Measurements from ENCODE around the gene ADAMTS16.

Gene ADAMTS16

DNA sequence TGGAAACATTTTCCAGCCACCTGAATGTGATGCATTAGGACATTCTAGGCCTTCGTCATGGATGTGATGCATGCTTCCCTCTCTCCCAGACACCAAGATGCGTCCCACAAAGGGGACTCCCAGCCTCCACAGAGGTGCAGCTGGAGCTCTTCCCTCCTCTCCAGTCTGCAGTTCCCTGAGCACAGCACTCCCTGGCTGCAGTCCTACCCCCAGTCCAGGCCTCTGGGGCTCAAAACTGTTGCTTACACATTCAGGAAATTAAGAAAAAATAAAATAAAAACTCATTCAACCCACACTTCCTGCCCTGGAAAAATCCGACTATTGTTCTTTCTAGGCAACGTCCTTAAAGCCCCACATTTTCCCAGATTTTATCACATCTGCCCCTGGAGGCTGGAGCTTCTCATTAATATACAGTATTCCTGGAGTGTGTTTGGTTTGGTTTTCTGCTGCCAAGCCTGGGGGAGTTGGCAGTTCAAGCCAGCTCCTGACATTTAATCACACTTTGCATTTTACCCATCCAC lies 204.0 kb downstream of the ADAMTS16 start:
- no peak for DNase-seq (ENCODE audit: low read depth in 3 of 3)

DNA sequence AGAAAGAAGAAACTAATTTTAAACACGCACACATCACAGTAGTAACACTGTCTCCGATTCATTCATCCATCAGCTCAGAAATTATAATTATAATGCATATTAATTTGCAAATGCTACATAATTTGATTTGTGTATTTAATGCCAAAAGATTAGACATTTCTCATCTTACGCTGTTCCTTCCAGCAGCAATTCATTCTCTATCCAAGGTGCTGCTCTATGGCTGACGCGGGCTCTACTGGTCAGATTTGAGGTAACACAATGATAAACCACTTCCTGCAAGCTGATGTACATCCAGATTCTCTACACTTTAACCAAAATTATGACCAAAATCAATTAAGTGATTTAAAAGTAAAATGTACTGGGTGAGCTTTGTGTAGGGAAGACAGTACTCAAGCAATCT lies 204.5 kb downstream of the ADAMTS16 start:
- DNase-seq (ENCODE audit: low read depth in 3 of 3), result no peak

DNA sequence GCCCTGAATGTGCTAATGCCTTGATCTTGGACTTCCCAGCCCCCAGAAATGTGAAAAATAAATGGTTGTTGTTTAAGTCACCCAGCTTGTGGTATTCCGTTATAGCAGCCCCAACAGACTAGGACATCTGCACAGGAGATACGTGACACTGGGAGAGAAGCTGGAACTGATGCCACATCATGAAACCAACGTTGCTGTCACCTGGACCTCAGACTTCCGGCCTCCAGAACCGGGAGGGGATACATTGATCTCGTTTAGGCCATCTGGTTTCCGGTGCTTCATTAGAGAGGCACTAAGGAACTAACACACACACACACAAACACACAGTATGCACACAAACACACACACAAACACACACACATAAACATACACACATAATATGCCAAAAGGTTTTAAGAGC lies 207.3 kb downstream of the ADAMTS16 start:
- no peak for DNase-seq (ENCODE audit: low read depth in 3 of 3)

DNA sequence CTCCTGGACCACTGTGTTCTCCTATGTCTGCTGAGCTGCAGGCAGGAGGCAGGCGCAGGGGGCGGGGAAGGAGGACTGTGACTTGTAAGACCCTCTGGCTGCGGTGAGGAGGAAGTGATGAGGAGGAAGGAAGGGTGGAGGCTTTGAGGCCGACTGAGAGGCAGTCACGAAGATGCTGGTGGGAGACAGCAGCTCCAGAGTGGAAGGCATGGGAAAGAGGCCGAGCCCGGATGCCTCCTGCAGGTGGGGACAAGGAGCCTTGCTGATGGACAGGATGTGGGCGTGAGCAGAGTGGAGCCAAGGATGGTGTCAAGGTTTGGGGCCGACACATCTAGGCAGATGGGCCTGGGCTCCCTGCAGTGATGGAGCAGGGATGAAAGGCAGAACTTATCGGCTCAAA lies 208.0 kb downstream of the ADAMTS16 start:
- DNase-seq (ENCODE audit: low read depth in 3 of 3), result no peak

DNA sequence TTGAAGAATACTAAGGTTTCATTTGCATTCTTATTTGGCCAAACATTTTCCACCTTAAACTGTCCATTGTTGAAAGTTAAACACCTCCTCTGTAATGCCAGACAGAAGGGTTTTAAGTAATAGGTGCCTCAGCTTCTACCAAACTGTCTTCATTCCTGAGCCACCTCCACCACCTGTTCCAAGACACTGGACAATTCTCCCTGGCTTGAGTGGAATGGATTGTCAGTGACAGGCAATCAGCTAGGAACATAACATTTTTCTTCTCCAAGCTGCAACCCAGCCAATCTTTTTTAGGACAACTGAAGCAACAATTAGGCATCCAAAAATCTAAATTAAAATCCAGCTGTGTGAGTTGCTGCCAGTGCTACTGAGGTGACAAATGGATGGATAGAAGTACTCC lies 208.4 kb downstream of the ADAMTS16 start:
- no peak for DNase-seq (ENCODE audit: low read depth in 3 of 3)

DNA sequence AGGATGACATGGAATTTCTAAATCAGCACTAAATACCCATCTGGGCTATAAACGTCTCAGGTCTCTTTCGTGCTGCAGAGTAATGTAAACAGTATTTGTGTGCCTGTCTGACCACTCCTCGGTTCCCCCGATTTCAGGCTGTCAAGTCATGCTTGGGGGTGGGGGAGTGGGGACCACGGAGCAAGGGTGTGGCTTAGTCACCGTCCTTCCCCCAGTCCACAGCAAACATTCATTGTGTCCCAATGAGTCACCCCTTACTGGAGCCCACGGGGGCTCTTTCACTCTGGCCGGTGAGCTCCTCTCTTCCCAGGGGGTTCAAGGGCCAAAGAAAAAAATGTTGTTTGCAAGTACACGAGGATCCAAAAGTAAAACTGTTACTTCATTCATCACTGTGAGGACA lies 210.0 kb downstream of the ADAMTS16 start:
- DNase-seq (ENCODE audit: low read depth in 3 of 3), result no peak

DNA sequence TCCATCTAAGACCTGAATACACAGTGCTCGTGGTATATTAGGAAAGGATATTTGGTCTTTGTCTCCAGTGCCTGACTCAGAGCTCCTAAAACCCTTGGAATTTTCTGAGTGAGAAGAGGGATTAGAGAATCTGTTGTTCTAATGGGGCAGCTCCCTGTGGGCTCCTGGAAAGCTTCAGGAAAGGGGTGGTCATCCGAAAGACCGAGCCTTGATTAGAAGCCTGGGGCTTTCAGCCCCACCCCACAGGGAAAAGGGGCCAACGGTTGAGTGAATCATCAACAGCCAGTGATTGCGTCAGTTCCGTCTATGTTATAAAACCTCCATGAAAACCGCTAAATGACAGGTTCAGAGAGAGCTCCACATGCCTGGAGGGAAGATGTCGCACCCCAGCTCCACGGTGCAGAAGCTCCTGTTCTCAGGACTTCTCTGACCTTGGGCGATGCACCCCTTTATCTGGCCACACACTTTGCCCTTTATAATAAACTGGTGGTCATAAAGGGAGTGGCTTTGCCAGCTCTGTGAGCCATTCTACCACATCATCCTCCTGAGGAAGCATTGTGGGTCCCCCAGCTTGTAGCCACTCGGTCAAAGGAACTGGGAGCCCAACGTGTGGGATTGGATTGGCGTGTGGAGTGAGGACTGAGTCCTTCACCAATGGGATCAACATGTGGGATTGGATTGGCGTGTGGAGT lies 211.3 kb downstream of the ADAMTS16 start:
- DNase-seq (ENCODE audit: low read depth in 3 of 3), result no peak

DNA sequence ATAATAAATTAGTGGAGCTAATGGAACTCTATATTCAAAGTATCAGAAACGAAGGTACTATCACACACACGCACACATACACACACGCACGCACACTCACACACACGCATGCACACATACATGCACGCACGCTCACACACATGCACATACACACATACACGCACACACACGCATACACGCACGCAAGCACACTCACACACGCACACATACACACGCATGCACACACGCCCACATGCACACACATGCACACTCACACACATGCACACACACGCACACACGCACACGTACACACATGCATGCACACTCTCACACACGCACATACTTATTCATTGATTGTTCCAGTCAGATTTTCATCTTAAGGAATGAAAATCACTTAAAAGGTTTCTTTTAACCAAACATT lies 212.5 kb downstream of the ADAMTS16 start:
- DNase-seq (ENCODE audit: low read depth in 3 of 3), result no peak

DNA sequence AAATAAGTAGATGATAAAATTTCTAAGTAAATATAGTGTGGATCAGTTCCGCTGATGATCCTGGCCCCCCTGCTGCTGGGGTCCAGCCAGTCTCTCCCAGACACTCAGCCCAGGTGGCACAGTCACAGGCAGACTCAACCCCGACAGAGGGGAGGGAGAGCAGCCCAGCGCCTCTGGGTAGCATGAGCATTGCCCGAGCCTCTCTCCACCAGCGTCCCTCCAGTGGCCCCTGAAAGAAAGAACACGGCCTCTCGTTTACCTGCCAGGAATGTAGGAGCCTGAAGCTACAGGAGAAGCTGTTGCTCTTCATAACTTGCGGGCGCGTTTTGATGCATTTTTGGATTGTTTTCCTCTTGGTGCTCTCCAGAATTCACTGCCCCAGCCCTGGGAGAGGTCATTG lies 213.6 kb downstream of the ADAMTS16 start:
- no peak for DNase-seq (ENCODE audit: low read depth in 3 of 3)

DNA sequence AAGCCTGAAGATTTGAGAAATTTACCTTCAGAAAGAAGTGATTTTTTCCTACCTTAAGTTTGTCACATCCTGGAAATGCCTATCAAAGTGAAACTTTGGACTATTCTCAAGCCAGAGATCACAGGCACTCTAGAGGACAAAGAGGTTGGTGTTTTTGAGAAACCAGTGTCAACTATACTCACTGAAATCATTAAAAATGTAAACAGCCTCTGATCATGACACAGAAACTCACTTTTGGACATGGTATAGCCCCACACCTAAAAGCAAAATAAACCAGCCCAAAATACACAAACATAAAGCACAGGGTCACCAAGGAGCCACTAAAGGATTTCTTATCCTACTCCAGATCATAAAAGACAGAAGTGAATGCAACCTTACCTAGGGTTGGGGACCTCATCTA lies 216.6 kb downstream of the ADAMTS16 start:
- no peak for DNase-seq (ENCODE audit: low read depth in 3 of 3)

DNA sequence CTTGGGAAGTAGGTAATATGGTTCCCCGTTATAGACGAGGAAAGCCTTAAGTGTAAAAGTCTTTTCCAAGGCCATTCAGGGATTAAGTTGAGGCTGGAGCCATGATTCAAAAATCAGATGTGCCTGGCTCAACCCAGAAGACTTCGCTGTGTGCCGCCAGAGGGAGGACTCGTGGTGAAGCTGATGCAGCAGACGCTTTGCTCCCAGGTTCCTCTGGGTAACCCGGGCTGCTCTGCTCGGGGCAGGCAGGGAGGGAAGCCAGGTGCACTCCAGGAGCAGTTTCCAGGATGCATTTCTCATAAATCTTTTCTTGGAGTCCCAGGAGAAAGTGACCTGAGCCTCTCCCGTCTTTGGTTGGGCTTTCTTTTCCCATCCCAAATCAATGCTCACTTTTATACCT lies 219.5 kb downstream of the ADAMTS16 start:
- DNase-seq (ENCODE audit: low read depth in 3 of 3), result no peak

DNA sequence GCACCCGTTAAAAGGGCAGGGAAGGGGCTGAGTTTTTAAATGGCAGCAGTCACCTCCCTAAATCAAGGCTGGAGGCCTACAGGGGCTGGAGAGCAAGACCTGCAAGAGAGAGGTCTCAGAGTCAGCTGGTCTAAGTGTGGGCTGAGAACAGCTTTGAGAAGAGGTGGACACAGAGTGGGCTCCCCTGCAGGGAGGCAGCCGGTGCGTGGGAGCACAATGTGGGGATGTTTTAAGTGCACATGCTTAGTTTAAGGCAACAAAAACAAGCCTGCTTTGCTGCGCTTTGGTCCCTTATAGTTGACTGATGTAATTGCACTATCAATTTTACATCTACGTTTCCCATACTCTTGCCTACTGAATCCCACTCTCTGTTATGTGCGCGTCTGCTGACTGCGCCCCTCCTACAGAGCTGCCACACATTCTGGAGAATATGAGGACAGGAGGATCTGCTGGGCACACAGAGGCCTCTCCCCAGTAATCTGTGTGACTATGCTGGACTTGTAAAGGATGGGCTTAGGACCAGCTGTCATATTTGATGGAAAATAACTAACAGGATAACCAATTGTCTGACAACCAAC lies 220.3 kb downstream of the ADAMTS16 start:
- DNase-seq (ENCODE audit: low read depth in 3 of 3), result no peak

DNA sequence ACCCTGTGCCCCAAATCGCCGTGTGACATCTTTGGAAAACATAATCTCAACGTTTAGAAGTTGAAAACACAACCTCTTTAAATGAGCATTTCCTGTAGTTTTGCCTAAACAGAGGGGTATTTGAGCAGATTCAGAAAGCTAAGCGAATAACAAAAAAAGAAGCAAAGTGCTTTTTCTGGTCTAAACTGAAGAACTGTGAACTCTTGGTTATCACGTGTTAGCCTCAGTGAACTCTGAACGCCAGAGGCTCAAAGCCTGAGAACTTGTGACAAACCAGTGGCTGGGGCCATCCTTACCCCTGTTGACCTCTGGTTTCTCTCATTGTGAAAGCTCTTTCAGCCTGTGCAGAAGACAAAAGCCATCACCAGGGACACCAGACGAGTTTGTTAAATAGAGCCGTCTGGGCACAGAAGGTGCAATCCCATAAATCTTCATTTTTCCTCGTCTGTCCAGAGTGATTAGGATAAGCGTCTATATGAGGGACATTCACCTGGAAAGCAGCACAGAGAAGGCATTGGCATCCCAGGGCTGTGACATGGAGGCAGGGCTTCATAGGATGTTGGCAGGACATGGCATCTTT lies 220.9 kb downstream of the ADAMTS16 start:
- DNase-seq (ENCODE audit: low read depth in 3 of 3), result no peak

DNA sequence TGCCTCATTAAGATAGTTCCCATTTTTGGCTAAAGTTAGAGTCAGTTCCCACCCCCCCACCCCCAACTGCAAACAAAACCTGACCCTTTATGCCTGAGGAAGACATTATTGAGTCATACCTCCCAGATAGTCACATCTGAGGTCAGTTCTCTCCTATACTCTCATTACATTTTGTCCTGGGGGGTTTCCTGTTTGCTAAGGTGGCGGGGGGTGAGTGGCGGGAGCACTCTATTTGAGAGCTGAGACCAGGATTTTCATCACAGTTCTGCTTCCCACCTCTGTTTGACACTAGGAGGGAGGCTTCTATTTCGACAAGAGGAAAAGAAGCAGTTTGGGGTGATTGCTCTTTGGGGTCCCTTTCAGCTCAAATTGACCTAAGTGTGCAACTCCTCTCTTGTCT lies 222.9 kb downstream of the ADAMTS16 start:
- no peak for DNase-seq (ENCODE audit: low read depth in 3 of 3)

DNA sequence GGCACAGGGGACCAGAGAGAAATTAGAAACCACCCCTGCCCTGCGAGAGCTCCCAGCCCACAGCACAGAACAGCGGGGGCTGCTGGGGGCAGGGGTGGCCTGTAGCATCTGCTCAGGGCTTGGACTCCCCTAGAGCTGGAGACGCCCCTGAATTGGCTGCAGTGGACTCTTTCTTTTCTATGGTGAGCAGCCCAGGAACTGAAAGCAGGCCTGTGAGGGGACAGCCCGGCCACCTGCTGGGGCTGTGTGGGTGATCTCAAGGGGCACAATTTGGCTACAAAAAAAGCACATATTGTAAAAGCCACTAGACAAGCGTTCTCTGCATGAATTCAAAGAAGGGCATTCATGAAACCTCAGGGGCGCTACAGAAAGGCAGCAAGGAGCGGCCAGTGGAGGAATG lies 224.8 kb downstream of the ADAMTS16 start:
- no peak for DNase-seq (ENCODE audit: low read depth in 3 of 3)

DNA sequence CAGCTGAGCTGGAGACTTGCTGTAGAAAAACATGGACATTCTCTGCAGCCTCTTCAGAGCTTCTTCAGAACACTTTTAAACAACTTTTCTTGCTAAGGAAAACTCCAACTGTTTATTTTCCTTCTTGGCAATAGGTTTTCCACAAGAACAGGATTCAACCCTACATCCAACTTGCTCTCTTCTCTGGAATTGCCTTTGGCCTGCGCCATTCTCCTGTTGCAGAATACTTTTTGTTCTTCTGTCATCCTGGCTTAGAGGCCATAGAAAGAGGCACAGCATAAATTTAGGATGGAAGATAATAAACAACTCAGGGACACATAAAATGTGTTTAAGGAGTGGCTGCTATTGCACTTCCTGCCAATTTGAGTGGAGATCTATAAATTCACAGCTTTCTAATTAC lies 227.6 kb downstream of the ADAMTS16 start:
- DNase-seq (ENCODE audit: low read depth in 3 of 3), result no peak

DNA sequence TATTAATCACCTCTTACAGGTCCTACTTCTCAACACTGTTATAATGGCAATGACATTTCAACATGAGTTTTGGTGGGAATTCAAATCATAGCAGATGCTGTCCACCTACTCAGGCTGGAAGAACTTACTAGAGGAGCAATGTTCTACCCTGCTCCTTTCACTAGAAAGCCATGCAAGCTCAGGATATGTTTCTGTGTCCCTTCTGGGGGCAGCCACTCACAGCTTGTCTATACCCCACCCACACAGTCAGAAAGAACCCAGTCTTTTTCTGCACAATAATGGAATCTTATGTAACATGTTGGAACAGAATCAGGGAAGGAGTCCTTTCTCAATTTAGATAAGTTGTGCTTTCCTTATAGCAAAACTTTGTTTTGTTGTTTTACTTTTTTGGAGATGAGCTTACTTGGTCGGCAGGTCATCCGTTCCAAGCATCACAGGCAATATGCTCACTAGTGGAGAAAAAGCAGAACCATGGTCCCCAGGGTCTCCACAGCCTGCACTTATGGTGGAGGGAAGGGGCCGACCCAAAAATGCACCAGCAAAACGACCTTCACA lies 229.0 kb downstream of the ADAMTS16 start:
- DNase-seq (ENCODE audit: low read depth in 3 of 3), result no peak

Measured in stimulated activated CD4-positive, alpha-beta T cell treated with anti-CD3 and anti-CD28 coated beads, TNF-alpha, amount 100 ng/mL, for 48 hours (primary cell).